ENCODE measurements around the gene MET.
"Not testable (repeated sequence)": the region's sequence is repeated elsewhere in the genome, so short reads cannot be mapped to it uniquely, and the experiment has no call there.

MET gene

DNA sequence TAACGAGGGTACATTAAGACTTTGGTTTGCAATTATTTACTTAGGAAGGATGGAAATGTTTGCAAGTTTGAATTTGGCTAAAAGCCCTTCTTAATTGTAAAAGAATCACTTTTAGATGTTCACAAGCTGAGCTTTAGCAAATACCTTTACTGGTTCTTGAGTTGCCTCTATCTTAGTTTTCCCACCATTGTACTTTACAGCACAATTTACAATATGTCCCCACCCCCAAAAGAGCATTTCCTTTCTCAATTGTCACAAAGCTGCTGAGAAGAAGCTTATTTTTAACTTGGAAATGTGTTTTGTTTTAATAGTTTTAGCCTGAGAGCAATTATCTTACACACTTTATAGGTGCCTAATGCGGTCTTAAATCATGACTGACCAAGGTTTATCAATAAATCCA lies 81.1 kb downstream of the MET start:
- Histone ChIP-seq H3K79me2 (ENCODE audit: insufficient read depth, low read length) (no peaks in the 10 kb centered on the region), H3K9me3 (ENCODE audit: insufficient read depth, low read length) (no peaks in the 10 kb centered on the region), H3K36me3 (ENCODE audit: low read length) (no peaks in the 10 kb centered on the region), H3F3A (ENCODE audit: insufficient read depth) (no peaks in the 10 kb centered on the region), H3K27ac (ENCODE audit: low read depth, low read length) (no peak overlapping the region), H3K4me3 (ENCODE audit: insufficient read depth, low read length, poor library complexity, severe bottlenecking) (no peak overlapping the region), H4K20me1 (ENCODE audit: low read depth, low read length) (no peaks in the 10 kb centered on the region), H2AFZ (ENCODE audit: low read depth, low read length, severe bottlenecking) (no peak overlapping the region), H3K9ac (ENCODE audit: low read length) (no peak overlapping the region), H3K27me3 (ENCODE audit: low read length) (no peaks in the 10 kb centered on the region), H3K9me2 (replicated peaks; ENCODE audit: insufficient read depth, low read length) (no peaks in the 10 kb centered on the region), H3K4me2 (ENCODE audit: low read depth, low read length, poor library complexity, severe bottlenecking) (no peak overlapping the region)
- no peak for TF ChIP-seq EZH2phosphoT487 (conservative IDR thresholded peaks at IDR 0.05; ENCODE audit: low read length)
- TF ChIP-seq, protein P1, sequence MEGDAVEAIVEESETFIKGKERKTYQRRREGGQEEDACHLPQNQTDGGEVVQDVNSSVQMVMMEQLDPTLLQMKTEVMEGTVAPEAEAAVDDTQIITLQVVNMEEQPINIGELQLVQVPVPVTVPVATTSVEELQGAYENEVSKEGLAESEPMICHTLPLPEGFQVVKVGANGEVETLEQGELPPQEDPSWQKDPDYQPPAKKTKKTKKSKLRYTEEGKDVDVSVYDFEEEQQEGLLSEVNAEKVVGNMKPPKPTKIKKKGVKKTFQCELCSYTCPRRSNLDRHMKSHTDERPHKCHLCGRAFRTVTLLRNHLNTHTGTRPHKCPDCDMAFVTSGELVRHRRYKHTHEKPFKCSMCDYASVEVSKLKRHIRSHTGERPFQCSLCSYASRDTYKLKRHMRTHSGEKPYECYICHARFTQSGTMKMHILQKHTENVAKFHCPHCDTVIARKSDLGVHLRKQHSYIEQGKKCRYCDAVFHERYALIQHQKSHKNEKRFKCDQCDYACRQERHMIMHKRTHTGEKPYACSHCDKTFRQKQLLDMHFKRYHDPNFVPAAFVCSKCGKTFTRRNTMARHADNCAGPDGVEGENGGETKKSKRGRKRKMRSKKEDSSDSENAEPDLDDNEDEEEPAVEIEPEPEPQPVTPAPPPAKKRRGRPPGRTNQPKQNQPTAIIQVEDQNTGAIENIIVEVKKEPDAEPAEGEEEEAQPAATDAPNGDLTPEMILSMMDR (IDR thresholded peaks at IDR 0.05; ENCODE audit: insufficient read depth, low read length, poor library complexity, severe bottlenecking), result no peak

DNA sequence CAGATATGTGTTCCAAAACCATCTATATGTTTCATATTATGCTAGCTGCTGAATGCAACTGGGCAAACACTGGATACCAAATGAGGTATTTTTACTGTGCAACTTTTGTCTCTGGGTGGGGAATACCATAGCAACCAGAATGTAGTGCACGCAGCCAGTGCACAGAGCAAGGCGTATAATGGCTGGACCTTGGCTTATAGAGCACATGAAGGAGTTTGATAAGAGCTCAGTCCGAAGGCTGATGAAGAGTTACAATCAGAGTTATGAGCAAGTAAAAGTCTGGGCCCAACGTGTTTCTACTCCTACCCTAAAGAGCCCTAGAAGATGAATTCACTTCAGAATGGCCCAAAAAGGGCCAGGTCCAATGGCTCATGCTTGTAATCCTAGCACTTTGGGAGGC lies 82.2 kb downstream of the MET start:
- Histone ChIP-seq H3K4me2 (ENCODE audit: low read depth, low read length, poor library complexity, severe bottlenecking) (no peak overlapping the region), H3K9ac (ENCODE audit: low read length) (no peak overlapping the region), H3K27ac (ENCODE audit: low read depth, low read length) (no peak overlapping the region), H3K9me2 (replicated peaks; ENCODE audit: insufficient read depth, low read length) (no peaks in the 10 kb centered on the region), H4K20me1 (ENCODE audit: low read depth, low read length) (no peaks in the 10 kb centered on the region), H2AFZ (ENCODE audit: low read depth, low read length, severe bottlenecking) (no peak overlapping the region), H3K27me3 (ENCODE audit: low read length) (no peaks in the 10 kb centered on the region), H3K9me3 (ENCODE audit: insufficient read depth, low read length) (no peaks in the 10 kb centered on the region), H3K36me3 (ENCODE audit: low read length) (no peaks in the 10 kb centered on the region), H3K4me3 (ENCODE audit: insufficient read depth, low read length, poor library complexity, severe bottlenecking) (no peak overlapping the region), H3K79me2 (ENCODE audit: insufficient read depth, low read length) (no peaks in the 10 kb centered on the region), H3F3A (ENCODE audit: insufficient read depth) (no peaks in the 10 kb centered on the region)
- TF ChIP-seq, protein P1 (IDR thresholded peaks at IDR 0.05; ENCODE audit: insufficient read depth, low read length, poor library complexity, severe bottlenecking), result no peak
- TF ChIP-seq EZH2phosphoT487 (conservative IDR thresholded peaks at IDR 0.05; ENCODE audit: low read length), result no peak

- no peak overlapping the region for H3K4me2 ChIP-seq (ENCODE audit: low read depth, low read length, poor library complexity, severe bottlenecking)
- H3K36me3 ChIP-seq (ENCODE audit: low read length), result no peaks in the 10 kb centered on the region
- no peak overlapping the region for H3K27ac ChIP-seq (ENCODE audit: low read depth, low read length)
- H4K20me1 ChIP-seq (ENCODE audit: low read depth, low read length), result no peaks in the 10 kb centered on the region
- no peaks in the 10 kb centered on the region for H3K27me3 ChIP-seq (ENCODE audit: low read length)
- H3K4me3 ChIP-seq (ENCODE audit: insufficient read depth, low read length, poor library complexity, severe bottlenecking), result no peak overlapping the region
- H3K79me2 ChIP-seq (ENCODE audit: insufficient read depth, low read length), result no peaks in the 10 kb centered on the region
- H2AFZ ChIP-seq (ENCODE audit: low read depth, low read length, severe bottlenecking), result no peak overlapping the region
- H3K9me2 ChIP-seq (replicated peaks; ENCODE audit: insufficient read depth, low read length), result no peaks in the 10 kb centered on the region
- TF ChIP-seq, protein P1 (IDR thresholded peaks at IDR 0.05; ENCODE audit: insufficient read depth, low read length, poor library complexity, severe bottlenecking), result no peak
- TF ChIP-seq EZH2phosphoT487 (conservative IDR thresholded peaks at IDR 0.05; ENCODE audit: low read length), result no peak
- H3K9ac ChIP-seq (ENCODE audit: low read length), result no peak overlapping the region
- no peaks in the 10 kb centered on the region for H3F3A ChIP-seq (ENCODE audit: insufficient read depth)
- H3K9me3 ChIP-seq (ENCODE audit: insufficient read depth, low read length), result no peaks in the 10 kb centered on the region
These were observed 85.3 kb downstream of the MET start for GRCh38 chr7:116757283-116757682.

GRCh38 chr7:116759642-116760041 lies 87.6 kb downstream of the MET start:
- H3K27ac ChIP-seq (ENCODE audit: low read depth, low read length); H3K9ac ChIP-seq (ENCODE audit: low read length); H3K27me3 ChIP-seq (ENCODE audit: low read length); H3K79me2 ChIP-seq (ENCODE audit: insufficient read depth, low read length); H3K36me3 ChIP-seq (ENCODE audit: low read length); H3F3A ChIP-seq (ENCODE audit: insufficient read depth); H4K20me1 ChIP-seq (ENCODE audit: low read depth, low read length); H3K4me2 ChIP-seq (ENCODE audit: low read depth, low read length, poor library complexity, severe bottlenecking); H3K4me3 ChIP-seq (ENCODE audit: insufficient read depth, low read length, poor library complexity, severe bottlenecking); H2AFZ ChIP-seq (ENCODE audit: low read depth, low read length, severe bottlenecking); H3K9me2 ChIP-seq (replicated peaks; ENCODE audit: insufficient read depth, low read length); H3K9me3 ChIP-seq (ENCODE audit: insufficient read depth, low read length): not testable (repeated sequence)

Data from SU-DHL-6 (cell line).